ENCODE data around the gene STXBP3.
"Not testable (repeated sequence)": the region's sequence is repeated elsewhere in the genome, so short reads cannot be mapped to it uniquely, and the experiment has no call there.

The STXBP3 gene

GRCh38 chr1:108732398-108732797, 14.1 kb upstream of the STXBP3 start:
- no peak for DNase-seq (ENCODE audit: low read depth)

GRCh38 chr1:108734171-108734865, 12.2 kb upstream of the STXBP3 start:
- DNase-seq (ENCODE audit: low read depth), result no peak

GRCh38 chr1:108742253-108742652, 4.2 kb upstream of the STXBP3 start:
- DNase-seq (ENCODE audit: low read depth), result no peak

GRCh38 chr1:108745980-108746381, 493 bp upstream of the STXBP3 start:
- no peak for DNase-seq (ENCODE audit: low read depth)

GRCh38 chr1:108747171-108747850, 837 bp downstream of the STXBP3 start:
- peak; percentile 30 for DNase-seq (ENCODE audit: low read depth)

- no peak for DNase-seq (ENCODE audit: low read depth)
These were observed 1.4 kb downstream of the STXBP3 start for GRCh38 chr1:108747898-108748297.

- DNase-seq (ENCODE audit: low read depth), result no peak
These were observed 2.6 kb downstream of the STXBP3 start for GRCh38 chr1:108749081-108749480.

GRCh38 chr1:108750476-108751181, 4.2 kb downstream of the STXBP3 start:
- no peak for DNase-seq (ENCODE audit: low read depth)

- no peak for DNase-seq (ENCODE audit: low read depth)
These were observed 6.9 kb downstream of the STXBP3 start for GRCh38 chr1:108753363-108753762.

- no peak for DNase-seq (ENCODE audit: low read depth)
These were observed 12.3 kb downstream of the STXBP3 start for GRCh38 chr1:108758796-108759195.

GRCh38 chr1:108767115-108767514, 20.6 kb downstream of the STXBP3 start:
- DNase-seq (ENCODE audit: low read depth), result no peak

- no peak for DNase-seq (ENCODE audit: low read depth)
These were observed 21.2 kb downstream of the STXBP3 start for GRCh38 chr1:108767708-108768107.

GRCh38 chr1:108777839-108778238, 31.4 kb downstream of the STXBP3 start:
- no peak for DNase-seq (ENCODE audit: low read depth)

GRCh38 chr1:108779455-108779854, 33.0 kb downstream of the STXBP3 start:
- no peak for DNase-seq (ENCODE audit: low read depth)

- DNase-seq (ENCODE audit: low read depth), result peak; percentile 22
These were observed 34.6 kb downstream of the STXBP3 start for GRCh38 chr1:108780937-108781574.

GRCh38 chr1:108781575-108781944, 35.1 kb downstream of the STXBP3 start:
- DNase-seq (ENCODE audit: low read depth), result not testable (repeated sequence)

- DNase-seq (ENCODE audit: low read depth), result no peak
These were observed 38.8 kb downstream of the STXBP3 start for GRCh38 chr1:108785264-108785663.

- DNase-seq (ENCODE audit: low read depth), result no peak
These were observed 39.4 kb downstream of the STXBP3 start for GRCh38 chr1:108785880-108786279.

- DNase-seq (ENCODE audit: low read depth), result no peak
These were observed 45.3 kb downstream of the STXBP3 start for GRCh38 chr1:108791790-108792189.

- DNase-seq (ENCODE audit: low read depth), result no peak
These were observed 45.9 kb downstream of the STXBP3 start for GRCh38 chr1:108792420-108792819.

- no peak for DNase-seq (ENCODE audit: low read depth)
These were observed 52.5 kb downstream of the STXBP3 start for GRCh38 chr1:108799001-108799400.

- DNase-seq (ENCODE audit: low read depth), result no peak
These were observed 54.6 kb downstream of the STXBP3 start for GRCh38 chr1:108801101-108801500.

GRCh38 chr1:108803548-108803947, 57.1 kb downstream of the STXBP3 start:
- DNase-seq (ENCODE audit: low read depth), result no peak

Data from CMK (cell line).